Stimulated activated CD8-positive, alpha-beta memory T cell treated with anti-CD3 and anti-CD28 coated beads, Interleukin-12 subunit alpha, Interleukin-12 subunit beta, amount 100 ng/mL, for 24 hours (primary cell): ENCODE results near the gene MACROD1.

Experiments used
- DNase-seq: peaks from one replicate; pipeline ENCODE4 v3.0.0-alpha.2; 2020; ENCODE audit errors: extremely low read depth

Gene MACROD1

DNA sequence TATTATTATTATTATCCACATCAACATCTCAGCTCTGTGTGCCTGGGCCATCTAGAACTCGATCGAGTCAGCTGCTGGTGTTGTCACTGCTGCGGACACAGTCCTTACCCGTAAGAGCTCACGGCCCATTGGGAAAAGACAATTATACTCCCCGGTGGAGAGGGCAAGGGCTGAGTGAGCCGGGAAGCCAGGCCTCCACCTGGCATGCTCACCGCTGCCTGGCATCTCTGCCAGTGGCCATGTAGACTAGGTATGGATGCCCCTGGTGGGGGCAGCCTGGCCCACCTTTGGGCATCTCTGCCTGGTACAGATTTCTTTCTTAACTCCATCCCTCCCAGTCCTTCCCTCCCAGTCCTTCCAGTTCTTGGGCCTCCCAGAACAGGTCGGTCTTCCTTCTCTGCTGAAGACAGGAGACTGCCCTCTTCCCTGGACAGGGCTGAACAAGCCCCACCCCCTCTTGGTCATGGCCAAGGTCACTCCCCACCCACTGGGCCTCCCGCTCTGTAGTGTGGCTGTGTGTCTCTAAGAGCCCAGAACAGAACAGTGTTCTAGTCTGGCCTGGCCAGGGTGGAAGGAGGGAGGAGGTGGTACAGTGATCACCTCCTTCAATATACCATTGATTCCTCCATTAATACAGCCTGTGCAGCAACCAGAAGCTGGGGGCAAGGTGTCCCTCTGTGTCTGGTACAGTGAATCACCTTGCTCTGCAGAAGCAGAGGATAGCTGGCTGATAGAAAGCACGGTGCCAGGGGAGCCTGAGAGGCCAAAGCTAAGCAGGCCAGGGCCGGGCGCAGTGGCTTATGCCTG is 72.5 kb downstream of the MACROD1 start:
- DNase-seq, result no peak

DNA sequence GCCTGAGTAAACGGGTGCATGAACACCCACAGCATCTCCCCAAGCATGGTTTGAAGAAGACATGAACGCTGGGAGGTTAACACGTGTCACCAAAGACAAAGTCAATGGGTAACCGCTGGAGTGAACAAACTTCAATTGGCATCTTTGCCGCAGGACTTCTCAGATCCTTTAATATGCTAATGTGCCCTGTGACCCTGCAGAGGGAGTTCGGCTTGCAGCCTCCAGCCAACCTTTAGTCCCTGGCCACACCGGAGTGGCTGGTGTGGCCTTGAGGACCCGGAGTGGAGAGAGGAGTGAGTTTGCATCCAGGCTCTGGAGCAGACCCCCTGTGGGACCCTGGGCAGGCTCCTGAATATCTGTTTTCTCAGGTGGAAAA is 73.2 kb downstream of the MACROD1 start:
- DNase-seq, result no peak

DNA sequence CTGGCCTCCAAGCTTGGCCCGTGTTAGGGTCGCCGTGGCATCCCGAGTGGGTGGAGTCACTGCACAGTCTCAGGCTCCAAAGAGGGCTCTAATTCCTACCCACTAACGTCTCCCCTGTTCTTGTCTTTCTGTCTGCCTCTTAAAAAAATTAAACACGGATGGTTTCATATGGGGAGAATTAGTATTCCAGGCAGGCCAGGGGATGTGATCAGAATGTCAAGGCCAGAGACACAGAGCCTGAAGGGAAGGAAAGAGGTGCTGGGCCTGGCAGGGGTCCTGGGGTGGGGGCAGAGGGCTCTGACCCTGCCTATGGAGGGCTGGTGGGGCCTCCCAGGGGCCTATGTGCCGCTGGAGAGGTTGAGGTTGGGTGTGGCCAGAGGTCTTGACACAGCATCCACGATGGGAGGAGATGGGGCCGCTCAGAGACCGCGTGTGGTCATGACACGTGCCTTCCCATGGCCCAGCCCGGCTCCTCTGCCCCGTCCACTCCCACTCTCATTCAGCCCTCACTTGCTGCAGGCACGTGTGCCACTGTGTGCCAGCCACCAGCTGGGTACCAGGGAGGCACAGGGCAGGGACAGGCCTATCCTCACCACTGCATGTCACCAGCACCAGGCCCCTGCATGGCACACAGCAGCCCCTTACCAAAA is 73.7 kb downstream of the MACROD1 start:
- no peak for DNase-seq

DNA sequence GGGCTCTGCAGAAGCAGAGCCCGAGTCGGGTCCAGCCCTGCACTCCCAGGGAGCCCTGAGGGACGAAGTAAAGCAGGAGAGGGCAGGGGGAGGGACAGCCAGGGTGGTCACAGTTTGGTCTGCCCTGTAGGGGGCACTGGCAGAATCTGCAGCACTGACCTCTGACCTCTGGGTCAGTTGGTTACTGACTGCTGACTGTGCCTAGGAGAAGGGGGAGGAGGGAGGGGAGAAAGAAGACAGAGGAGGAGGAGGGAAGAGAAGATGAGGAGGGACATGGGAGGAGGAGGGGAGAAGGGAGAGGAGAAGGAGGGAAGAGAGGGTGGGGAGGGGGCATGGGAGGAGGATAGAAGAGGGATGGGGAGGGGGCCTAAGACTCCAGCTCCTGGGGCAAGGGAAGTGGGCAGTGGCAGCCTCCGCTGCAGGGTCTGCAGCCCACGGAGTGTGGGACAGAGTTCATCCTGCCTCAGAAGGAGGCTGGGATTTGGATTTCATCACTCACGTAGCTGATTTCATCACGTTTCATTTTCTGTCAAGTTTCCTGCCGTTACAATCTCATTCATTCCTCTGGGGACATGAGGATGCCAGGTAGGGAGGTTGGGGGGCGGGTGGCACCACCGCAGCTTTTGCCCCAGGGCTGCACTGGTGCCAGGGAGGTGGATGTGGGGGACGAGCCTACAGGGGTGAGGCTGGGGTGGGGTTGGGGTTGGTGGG is 75.0 kb downstream of the MACROD1 start:
- DNase-seq, result no peak

DNA sequence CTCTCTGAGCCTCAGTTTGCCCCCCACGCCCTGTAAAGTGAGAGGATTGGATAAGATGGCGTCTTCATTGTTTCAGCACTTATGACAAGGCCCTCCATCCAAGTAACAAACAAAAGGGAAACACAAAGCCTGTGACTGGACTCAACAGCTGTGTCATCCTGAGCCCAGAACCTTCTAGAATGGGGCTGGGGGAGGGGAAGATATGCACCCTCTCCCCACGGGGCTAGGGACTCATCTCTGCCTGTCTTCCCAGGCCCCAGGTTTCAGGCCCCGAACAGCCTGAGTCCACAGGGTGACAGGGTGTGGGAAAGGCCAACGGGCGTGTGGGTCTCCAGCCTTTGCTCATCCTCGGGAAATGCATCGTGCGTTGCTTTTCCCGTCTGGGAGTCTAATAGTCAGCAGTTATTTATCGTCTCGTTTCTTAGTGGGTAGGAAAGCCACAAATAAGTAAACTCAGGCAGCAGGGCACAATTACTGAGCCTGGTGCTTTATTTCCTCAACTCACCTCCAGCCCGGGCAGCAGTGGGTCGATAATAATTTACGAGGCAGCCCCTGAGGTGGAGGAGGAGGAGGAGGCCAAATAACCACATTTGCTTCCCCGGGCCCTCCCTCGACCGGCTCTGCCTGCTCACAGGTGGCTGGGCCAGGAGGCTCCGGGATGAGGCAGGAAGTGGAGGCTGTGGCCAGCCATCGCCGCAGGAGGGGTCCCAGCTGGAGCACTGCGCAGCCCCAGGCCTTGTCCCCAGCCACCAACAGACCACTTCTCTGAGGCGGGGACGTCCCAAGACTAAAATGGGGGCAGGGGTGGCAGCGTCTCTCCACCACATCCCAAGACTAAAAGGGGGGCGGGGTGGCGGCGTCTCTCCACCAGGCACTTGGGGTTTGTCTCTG is 75.8 kb downstream of the MACROD1 start:
- DNase-seq, result no peak

DNA sequence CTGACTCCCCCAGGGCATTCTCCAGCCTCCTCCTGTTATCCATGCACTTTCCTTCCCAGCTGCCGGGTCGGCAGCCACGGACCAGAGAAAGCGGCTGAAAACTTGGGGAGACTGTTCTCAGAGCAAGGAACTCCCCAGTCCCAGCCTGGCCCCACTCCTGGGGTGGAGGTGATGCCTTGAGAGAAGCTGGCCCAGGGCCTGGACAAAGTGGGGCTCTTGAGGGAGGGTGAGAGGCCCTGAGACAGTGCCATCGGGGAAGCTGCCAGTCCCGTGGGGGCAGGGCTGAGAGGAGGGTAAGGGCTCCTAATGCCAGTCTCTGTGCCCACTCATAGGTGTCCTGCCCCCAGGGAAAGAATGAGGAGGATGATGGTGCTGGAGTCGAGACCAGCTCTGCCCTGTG is 76.4 kb downstream of the MACROD1 start:
- DNase-seq, result no peak

DNA sequence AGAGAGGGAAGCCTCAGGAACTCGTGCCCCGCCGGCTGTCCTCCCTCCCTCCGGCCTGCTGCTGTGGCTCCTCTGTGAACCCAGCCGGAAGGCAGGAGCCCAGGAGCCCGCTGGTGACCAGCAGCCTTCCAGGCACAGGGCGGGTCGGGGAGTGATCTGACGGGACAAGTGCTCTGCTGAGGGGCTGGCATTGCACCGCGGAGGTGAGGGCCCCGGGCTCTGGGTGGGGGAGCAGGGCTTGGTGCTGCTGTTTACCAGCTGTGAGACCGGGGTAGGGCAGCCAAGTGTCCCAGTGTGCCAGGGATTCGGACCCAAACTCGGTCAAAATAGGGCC is 76.9 kb downstream of the MACROD1 start:
- no peak for DNase-seq

DNA sequence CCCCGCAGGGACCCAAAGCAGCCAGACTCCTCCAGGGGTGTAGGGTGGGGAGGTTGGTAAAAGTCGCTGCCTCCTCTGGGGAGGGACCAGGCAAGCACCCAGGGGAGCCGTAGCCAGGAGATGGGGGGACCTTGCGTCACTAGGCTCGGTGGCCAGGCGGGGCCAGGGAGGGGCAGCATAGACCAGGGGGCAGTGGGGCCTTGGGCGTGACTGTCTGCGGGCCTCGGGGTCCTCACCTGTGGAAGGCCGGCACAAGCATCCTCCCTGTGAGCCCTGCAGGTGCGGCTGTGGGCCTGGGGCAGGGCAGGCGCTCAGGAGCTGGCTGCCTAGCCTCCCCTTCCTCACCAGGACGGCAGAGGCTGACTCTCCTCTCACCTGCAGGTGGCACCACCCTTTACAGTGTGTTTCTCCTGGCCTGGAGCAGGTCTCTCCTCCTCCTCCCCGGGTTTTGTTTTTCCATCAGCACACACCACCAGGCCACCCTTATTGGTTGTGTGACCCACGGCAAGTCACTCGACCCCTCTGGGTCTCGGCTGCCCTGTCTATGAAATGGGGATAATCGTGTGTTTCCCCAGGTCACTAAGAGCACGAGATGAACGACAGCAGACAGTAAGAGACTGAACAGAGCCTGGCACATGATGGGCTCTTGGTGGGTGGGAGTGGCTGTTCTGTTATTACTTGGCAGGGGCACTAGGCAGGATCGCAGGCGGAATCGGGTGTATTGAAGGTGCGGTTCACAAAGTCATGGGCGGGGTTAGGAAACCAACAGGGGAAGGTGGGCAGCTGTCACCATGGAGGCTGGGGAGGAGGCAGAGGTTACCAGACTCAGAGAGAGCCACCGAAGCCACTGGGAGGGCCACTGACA is 77.5 kb downstream of the MACROD1 start:
- no peak for DNase-seq

DNA sequence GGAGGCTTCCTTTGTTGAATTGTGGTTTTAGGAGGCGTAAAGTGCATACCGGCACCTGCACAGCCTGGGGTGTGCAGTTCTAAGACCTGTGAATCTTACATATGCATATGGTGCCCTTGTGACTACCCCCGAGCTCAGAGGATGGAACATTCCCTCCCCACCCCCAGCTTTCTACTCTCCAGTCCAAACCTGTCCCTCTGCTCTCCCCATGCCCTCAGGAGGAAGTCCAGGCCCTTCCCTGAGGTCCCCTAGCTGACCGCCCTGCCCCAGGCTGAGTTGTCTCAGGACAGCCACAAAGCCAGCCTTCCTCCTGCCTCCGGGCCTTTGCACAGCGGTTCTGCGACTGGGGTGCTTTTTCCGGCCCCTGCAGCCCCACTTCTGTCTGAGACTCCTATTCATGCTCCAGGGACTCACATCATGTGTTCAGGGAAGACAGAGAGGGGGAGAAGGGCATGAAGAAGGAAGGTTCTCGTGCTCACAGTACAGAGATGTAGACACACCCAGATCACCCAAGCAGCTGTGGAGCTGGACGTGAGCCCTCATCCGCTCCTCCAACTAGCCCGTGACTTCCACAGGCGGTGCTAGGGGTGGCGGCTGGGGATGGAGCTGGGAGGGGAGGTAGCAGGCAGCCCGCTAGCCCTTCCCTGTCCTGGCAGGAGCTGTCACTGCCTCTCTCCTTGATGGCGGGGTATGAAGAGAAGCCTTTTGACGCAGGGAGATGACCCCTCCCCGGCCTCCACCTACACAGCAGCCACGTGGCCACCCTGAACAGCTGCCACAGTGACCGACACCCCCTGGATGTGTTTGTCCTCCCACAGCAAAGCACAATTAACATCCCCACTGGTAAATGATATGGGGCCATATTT is 79.4 kb downstream of the MACROD1 start:
- no peak for DNase-seq

DNA sequence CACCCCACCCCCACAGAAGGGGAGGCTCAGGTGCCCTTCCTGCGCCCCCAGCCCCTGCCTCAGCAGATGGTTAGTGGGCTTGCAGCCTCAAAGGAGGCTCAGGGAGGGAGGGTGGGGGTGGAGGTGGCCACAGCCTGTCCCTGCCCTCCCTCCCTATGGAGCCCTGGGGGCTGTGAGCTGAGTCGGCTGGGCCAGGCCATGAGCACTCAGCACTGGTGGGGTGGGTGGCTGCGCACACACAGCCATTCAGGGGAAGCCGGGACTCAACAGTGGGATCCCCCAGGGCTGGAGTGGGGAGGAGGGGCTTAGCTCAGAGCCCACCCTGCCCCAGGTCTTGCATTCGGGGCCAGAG is 80.0 kb downstream of the MACROD1 start:
- no peak for DNase-seq

DNA sequence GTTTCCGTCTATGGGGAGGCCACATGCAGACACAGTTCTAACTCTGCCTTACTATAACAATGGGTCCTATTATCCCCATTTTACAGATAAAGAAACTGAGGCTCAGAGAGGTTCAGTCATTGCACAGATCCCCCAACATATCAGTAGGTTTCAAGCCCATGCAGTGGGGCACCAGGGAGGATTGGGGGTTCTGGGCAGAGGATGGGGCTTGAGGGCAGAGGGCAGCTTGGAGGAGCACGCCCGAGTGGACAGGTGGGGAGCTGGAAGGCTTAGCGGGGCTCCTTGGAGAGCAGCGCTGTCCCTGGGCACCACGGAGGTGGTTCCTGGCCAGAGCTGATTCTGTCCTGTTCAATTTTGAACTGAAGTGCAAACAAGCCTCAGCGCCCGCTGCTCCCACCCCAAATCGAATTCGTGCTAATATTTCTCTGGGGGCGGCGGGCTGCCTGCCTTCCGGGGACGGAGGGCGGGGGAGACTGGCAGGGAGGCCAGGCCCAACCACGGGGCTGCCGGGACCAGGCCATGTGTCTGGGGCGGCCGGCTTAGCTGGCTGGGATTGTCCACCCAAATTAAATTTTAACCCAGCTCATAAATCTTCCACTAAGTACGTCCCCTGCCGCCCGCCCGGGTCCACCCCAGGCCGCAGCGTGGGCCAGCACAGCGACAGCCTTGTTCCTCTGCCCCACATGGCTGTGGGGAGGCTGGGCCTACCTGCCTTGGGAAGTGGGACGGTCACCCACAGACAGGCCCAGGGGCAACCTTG is 80.8 kb downstream of the MACROD1 start:
- no peak for DNase-seq

DNA sequence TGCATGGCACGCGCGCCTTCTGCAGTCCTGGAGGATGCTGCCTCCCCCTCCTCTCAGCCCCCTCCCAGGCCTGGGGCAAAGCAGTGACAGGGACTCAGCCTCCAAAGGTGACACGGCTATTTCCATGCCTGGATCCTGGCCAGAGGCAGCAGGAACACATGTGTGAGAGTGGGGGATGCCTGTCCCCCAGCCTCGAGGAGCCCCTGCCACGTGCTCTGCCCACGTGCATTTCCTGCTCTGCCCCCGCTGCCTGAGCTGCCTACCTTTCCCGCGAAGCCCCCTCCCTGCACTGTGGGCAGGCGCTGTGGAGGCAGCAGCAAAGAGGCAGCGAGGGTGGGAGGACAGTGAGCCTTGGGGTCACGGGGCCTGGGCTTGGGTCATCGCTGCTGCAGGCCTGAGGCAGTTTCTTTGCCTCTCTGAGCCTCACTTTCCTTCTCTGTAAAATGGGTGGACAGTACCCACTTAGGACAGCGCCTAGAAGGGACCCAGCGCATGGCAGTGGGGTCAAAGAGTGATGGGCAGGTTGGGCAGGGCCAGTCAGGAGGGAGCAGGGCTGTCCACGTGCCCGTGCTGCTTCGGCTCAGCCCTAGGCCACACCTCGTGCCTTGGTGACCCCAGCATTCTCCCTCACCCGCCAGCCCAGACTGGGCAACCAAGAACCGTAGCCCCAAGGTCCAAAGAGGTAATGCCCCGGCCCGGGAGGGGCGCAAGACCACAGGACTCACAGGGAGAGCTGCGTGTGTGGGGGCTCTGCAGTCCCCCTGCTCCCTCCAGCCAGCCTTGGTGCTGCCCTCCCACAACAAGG is 81.6 kb downstream of the MACROD1 start:
- no peak for DNase-seq

DNA sequence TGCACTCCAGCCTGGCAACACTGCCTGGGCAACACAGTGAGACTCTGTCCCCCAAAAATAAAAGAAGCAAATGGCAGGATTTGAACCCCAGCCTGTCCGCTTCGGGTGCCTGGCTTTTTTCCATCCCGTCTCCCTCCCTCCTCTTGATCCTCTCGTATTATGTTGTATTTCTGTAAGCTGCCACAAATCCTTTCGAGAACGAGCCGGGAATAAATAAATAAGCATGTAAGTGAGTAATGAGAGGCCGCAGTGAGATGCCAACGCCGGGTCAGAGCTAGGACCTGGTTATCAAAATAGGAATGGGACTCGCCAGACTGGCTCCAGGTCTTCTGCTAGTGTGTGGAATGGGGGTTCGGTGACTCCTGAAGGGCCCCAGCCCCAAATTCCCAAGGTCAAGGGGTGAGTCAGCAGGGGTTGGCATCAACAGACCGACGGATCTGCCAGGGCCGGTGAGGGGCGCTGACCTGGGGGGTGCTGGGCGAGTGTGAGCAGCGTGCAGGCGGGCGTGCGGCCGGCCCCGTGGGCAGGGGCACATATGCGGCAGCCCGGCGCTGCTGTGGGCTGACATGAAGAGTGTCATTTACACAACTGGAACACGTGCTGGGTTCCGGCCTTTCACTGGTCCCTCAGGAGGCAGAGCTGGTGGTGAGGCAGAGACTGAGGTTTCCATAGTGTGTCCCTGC is 82.4 kb downstream of the MACROD1 start:
- DNase-seq, result no peak

DNA sequence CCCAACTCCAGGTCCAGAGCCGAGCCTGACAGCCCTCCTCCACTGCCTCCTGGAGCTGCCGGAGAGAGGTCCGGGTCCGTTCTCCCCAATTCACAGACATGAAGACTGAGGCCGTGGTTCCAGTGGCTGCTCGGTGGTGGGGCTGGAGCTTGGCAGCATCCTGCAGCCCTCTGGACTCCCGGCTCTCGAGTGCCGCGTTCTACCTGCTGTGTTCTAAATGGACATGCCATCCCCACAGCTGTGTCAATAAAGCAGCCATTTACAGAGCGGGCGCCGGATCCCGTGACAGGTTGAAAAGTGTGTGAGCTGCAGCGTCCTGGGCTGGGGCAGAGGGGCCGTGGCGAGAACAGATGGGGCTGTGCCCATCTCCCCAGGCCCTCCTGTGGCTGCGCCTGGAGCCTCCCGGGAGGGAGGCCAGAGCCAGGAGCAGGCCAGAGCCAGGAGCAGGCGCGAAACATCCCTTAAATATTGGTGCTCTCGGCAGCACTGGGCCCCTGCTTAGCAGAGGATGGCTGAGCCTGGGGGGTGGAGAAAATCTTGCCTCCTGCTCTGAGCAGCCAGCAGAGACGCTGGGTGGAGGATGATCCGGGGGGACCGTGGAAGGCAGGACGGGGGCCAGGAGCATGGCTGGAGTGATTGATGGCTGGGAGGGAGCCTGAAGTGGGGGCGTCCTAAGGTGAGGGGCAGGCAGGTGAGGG is 84.0 kb downstream of the MACROD1 start:
- no peak for DNase-seq

DNA sequence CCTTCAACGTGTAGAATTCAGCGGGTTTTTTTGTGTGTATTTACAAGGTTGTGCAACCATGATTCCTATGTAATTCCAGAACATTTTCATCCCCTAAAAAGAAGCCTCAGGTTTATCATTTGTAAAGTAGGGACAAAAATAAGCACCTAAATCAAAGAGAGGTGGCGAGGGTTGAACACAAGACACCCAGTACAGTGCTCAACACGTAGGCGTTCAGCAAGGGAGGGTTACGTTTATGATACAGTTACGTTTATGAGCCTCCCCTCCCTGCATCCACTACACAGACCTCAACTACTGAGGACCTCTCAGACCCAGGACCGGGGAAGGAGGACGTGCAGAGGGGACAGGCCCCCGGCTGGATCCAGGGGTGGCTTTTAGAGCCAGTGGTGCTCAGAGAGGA is 85.5 kb downstream of the MACROD1 start:
- DNase-seq, result no peak

DNA sequence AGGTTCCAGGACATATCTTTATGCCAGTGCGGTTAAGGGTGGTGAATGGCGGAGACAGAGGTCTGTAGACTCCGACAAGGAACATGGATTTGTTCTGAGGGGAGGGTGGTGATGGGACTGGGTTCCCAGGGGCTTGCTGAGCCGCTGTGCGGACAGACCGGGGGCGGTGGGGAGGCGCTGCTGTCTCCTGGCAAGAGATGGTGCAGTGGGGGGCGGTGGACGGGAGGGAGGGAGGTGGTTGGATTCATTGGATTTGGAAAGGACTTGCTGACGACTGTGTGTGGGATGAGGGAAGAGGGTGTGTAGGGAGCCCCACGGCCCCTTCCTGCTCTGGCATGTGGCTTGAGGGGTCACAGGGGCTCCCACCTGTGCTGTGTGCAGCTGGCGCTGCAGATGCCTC is 87.0 kb downstream of the MACROD1 start:
- DNase-seq, result no peak

DNA sequence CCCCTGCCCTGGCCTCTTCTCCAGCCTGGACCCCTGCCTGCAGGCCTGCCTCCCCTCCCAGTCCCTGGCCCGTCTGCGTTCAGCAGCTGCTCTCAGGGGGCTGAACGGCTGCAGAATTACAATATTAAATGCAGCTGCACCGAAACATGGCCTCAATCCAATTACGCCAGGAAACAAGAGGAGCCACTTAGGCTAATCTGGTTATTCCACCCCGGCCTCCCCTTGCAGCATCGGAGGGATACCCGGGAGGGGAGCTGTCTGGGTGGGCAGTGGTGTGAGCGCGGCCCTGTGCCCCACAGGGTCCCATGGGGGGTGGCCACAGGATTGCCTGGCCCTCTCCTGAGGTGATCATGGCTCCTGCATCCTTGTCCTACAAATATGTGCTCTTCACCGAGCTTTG is 87.6 kb downstream of the MACROD1 start:
- no peak for DNase-seq
